ENCODE data around the gene GABRR1.
A peak's percentile ranks its signal among the peaks of the same experiment; 100 is the strongest.
"Not testable (repeated sequence)": the region's sequence is repeated elsewhere in the genome, so short reads cannot be mapped to it uniquely, and the experiment has no call there.

GABRR1 gene

DNA sequence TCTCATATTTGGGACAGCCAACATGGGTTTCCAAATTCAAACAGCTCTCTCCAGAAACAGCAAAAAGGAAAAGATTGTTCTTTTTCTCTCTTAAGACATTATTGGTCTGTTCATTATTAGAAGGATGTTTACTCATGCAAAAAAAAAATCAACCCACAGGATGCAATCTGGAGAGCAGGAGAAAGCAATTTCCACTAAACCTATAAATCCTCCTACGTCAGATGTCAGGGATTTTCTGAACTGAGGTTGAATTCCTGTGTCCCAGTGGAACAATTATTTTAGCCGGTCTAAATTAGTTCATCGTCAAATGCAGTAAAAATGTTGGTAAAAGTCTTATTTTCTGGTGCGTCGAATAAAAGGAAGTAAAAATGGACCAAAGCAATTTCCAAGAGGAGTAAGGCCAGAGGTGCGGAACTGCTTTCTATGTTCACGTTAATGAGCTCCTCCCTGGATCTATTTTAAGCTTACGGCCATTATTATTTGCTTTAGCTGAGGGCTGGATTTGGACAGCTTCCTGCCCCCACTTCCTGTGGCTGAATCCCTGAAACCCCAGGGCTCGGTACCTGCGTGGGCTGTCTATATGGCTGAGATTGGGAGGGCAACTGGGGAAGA lies at the start of gene GABRR1:
Gene GABRR1 (minus strand): TSS at position 60 of the 612 bp plus-strand sequence. CDS start 36 bp downstream, at position 24.
- no peak for DNase-seq
- in situ Hi-C loops (cut with HindIII; ENCODE audit: low pct_ligation_motif_present, low pct_unique_long_range_greater_than_20kb, low sequenced_read_pairs), result no loop called here

GRCh38 chr6:89264296-89264695 lies 47.1 kb upstream of the GABRR1 start:
- DNase-seq, result no peak
- in situ Hi-C loops (cut with HindIII; ENCODE audit: low pct_ligation_motif_present, low pct_unique_long_range_greater_than_20kb, low sequenced_read_pairs), result no loop called here

DNA sequence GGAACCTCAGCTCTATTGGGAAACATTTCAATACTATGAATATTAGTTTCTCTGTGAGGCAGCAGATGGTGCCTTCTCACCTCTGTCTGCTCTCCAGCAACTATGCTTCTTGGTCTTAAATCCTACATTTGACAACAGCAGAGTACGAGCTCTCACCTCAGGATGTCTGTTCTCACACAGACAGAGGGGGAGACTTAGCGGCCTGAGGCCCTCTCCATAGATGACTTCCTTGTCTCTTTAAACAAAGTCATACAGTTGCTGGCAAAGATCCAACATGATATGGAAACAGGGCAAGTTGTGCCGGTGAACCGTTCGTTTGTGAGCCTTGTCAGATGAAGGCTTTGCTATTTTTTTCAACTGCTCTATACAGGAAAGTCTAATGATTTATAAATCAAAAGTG lies 43.7 kb upstream of the GABRR1 start:
- in situ Hi-C loops (cut with HindIII; ENCODE audit: low pct_ligation_motif_present, low pct_unique_long_range_greater_than_20kb, low sequenced_read_pairs), result no loop called here
- no peak for DNase-seq

DNA sequence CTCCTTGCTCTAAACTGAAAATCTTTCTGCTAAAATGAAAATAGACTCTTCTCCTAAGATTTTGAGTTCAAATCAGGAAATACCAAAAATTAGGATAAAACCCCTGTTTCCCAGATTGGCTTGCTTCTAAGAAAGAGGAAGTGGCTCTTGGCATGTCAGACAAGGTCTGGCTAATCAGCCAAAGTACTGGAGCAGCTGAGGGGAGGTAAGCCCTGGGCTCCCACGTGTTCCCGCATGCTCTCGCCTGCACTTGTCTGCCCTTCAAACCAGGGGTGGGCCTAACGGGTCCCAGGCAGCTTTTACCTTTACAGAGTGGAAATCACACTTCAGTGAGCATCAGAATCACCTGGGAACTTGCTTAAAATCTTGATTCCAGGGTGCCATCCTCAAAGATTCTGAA lies 43.2 kb upstream of the GABRR1 start:
- in situ Hi-C loops (cut with HindIII; ENCODE audit: low pct_ligation_motif_present, low pct_unique_long_range_greater_than_20kb, low sequenced_read_pairs), result no loop called here
- no peak for DNase-seq

DNA sequence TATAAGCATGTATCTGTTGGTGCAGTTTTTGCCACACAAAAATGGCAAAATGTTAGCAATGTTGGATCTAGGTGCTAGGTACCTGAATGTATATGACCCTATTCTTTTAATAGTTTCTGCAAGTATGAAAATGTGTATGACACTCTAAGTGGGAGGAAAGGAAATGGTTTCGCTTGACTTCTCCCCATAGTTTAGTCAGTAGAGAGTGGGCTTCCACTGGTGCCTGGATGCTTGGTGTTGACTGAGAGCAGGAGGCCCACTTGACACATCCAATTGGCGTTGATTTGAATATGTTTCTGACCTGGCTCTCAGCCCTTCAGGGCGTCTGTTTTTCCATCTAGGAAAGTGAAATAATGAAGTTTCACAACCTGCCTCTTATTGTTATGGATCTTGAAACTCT lies 41.8 kb upstream of the GABRR1 start:
- DNase-seq, result no peak
- in situ Hi-C loops (cut with HindIII; ENCODE audit: low pct_ligation_motif_present, low pct_unique_long_range_greater_than_20kb, low sequenced_read_pairs), result no loop called here

DNA sequence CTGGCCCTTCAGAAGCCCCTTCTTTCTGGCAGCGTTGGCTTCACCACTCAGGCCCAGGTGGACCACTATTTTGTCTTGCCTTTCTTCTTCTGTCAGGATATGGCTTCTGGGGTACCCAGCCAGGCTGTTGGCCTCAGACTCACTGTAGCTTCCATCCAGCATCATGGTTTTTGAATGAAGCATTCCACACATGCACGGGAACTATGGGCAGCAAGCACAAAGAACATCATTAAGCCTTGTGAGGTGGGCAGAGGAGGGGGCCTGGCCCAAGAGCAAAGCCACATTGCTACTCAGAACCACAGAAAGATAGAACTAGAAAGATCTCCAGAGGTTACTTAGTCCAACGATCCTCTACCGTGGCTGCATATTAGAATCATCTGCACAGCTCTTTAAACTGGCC lies 40.6 kb upstream of the GABRR1 start:
- no peak for DNase-seq
- in situ Hi-C loops (cut with HindIII; ENCODE audit: low pct_ligation_motif_present, low pct_unique_long_range_greater_than_20kb, low sequenced_read_pairs), result no loop called here

- DNase-seq, result no peak
- in situ Hi-C loops (cut with HindIII; ENCODE audit: low pct_ligation_motif_present, low pct_unique_long_range_greater_than_20kb, low sequenced_read_pairs), result no loop called here
These were observed 40.2 kb upstream of the GABRR1 start for GRCh38 chr6:89257346-89257745.

DNA sequence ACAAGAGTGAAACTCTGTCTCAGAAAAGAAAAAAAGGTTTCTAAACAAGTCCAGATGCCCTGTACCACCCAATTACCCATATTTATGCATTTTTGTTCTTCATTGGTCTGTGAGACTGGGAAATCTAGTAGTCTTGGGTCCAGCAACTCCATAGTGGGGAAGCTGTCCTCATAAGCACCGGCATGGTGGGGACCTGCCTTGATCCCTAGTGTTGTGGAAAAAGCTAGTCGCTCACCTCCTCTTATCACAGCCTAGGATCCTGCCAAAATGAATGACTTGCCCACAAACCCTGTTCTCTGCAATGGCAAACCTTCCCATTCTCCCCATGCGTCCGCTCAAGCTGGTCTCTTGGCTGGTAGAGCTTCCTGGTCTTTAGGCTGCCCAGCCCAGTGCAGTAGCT lies 38.3 kb upstream of the GABRR1 start:
- in situ Hi-C loops (cut with HindIII; ENCODE audit: low pct_ligation_motif_present, low pct_unique_long_range_greater_than_20kb, low sequenced_read_pairs), result no loop called here
- DNase-seq, result no peak

DNA sequence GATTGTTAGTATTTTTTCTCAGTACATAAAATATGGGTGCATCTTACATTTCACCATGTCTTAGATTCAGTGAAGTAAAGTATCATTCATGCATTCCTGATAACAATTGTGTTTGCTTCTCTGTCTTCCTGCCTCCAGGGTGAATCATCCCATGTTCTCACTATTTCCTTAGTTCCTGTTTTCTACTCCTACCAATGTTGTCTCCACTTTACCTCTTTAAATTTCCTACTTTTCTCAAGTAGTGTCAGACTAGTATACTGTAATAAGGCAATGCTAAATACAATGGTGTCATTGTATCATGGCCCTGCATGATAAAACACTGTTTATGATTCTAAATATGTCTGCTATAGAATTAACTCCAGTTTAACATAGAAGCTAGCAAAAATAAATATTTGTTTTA lies 37.4 kb upstream of the GABRR1 start:
- no peak for DNase-seq
- in situ Hi-C loops (cut with HindIII; ENCODE audit: low pct_ligation_motif_present, low pct_unique_long_range_greater_than_20kb, low sequenced_read_pairs), result no loop called here

GRCh38 chr6:89252907-89253306 lies 35.7 kb upstream of the GABRR1 start:
- in situ Hi-C loops (cut with HindIII; ENCODE audit: low pct_ligation_motif_present, low pct_unique_long_range_greater_than_20kb, low sequenced_read_pairs), result no loop called here

GRCh38 chr6:89251976-89252375 lies 34.8 kb upstream of the GABRR1 start:
- DNase-seq, result no peak
- in situ Hi-C loops (cut with HindIII; ENCODE audit: low pct_ligation_motif_present, low pct_unique_long_range_greater_than_20kb, low sequenced_read_pairs), result no loop called here

More at GRCh38 chr6:89252907-89253306, 35.7 kb upstream of the GABRR1 start:
- DNase-seq, result no peak

DNA sequence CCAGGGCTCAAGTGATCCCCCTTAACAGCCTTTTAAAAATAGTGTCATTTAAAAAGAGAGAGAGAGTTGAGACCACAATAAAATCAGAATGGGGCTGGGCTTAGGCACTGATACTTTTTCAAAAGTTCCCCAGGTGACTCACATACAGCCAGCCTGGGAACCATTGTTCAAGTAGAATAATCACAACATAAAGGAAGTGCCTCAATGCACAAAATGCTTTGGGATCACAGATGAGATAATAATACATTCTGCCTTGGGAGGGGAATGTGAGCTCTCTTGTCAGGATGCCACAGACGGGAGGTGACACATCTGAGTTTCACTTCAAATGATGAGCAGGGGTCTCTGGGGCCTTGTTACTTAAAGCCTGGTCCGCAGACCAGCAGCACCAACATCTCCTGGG lies 34.0 kb upstream of the GABRR1 start:
- DNase-seq, result no peak
- in situ Hi-C loops (cut with HindIII; ENCODE audit: low pct_ligation_motif_present, low pct_unique_long_range_greater_than_20kb, low sequenced_read_pairs), result no loop called here

DNA sequence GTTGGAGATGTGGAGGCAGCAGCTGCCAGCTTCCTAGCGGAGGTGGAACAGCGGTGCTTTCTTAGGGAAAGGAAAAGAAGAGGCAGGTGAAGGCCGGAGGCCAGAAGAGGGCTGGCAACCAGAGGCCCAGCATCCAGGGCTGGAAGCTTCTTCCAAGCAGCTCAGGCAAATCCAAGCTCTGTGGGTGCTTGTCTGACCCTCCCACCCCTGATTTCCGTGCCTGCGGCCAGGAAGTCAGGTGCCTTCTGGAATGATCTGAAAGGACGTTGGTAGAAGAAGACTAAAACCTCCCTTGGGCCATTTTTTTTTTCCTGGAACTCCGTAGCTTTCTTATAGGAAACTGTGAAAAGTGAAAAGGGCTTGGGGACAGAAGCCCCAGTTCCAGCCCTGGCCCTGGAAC lies 33.1 kb upstream of the GABRR1 start:
- in situ Hi-C loops (cut with HindIII; ENCODE audit: low pct_ligation_motif_present, low pct_unique_long_range_greater_than_20kb, low sequenced_read_pairs), result no loop called here
- DNase-seq, result no peak

DNA sequence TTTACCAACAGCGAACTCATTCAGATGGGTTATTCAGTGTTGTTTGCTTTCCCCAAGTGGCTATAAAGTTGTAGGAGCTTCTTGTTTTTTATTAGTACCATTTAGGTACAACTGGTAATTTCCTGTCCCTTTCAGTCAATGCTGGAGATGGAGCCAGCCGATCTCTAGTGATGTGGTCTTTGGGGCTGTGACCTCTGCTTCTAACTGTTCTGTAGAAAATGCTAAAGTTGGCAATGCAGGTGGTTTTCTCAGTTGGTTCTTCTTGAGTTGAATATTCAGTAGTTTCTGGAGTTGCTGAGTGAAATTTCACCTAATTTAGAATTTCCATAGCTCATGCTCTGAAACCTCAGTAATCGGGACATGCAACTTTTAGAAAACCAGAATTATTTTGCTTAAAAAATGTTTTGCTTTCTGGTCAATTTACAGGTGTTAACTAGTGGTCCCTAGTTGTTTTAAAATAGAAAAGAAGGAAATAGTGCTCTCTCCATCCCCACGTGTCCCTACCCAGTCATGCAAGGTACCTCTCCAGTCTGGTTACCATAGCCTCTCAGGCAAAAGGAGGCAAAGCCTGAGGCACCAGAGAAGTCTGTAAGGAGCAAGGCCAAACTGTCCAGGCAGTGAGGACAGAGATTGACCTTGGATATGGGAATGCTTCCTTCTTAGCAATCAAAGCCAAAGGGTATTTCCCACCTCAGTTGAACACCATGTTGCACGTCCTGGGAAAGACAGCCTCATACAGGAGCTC lies 27.3 kb upstream of the GABRR1 start:
- no peak for DNase-seq
- in situ Hi-C loops (cut with HindIII; ENCODE audit: low pct_ligation_motif_present, low pct_unique_long_range_greater_than_20kb, low sequenced_read_pairs), result no loop called here

GRCh38 chr6:89243331-89243629 lies 26.1 kb upstream of the GABRR1 start:
- DNase-seq, result no peak
- in situ Hi-C loops (cut with HindIII; ENCODE audit: low pct_ligation_motif_present, low pct_unique_long_range_greater_than_20kb, low sequenced_read_pairs), result no loop called here

DNA sequence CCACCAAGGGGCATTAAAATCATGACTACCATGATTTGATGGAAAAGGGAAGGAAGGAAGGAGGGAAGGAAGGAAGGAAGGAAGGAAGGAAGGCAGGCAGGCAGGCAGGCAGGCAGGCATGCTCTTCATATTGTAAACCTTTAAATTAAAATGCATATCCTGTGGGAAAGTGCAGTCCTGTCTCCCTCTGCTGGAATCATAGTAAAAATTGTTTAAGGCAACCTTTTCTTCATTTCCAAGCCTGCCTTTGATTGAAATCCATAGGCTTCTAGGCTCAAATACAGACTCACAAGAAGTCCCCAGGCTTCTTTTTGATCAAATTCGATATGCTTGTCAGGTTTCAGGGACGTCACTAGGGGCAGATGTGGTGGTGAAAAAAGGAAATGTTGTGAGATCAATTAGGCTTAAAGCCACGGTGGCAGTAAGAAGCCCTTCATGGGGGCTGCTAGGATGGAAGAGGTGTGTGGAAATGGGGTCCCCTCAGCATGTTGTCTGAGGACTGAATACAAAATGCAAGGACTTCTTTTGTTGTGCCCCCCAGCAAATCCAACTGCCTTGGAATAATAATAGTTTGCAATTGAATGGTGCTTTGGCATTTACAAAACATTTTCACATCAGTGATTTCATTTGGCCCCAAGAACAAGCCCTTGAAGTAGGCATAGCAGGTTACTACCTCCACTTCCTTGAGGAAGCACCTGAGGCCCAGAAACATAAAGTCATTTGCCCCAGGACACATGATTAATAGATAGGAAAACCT lies 25.6 kb upstream of the GABRR1 start:
- in situ Hi-C loops (cut with HindIII; ENCODE audit: low pct_ligation_motif_present, low pct_unique_long_range_greater_than_20kb, low sequenced_read_pairs), result no loop called here

DNA sequence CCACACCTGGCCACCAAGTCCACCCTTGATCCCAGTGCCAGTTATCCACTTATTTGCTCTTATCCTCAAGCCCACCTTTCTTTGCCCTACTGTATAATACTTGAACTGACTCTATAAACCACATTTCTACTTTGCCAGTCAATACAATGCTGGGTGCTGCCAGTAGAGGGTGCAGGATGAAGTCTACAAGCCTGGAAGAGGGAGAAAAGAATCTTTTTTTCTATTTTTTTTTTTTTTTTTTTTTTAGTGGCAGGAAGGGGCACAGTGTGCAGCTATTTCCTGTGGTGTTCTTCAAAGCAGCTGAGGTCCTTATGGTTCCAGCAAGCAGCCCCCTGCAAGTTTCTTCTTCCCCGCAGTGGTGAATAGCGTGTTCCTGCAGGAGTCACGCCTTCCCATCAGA lies 22.2 kb upstream of the GABRR1 start:
- DNase-seq, result peak; percentile 29
- in situ Hi-C loops (cut with HindIII; ENCODE audit: low pct_ligation_motif_present, low pct_unique_long_range_greater_than_20kb, low sequenced_read_pairs), result no loop called here

More for the DNA sequence above, 25.6 kb upstream of the GABRR1 start:
- DNase-seq, result peak; percentile 37

- in situ Hi-C loops (cut with HindIII; ENCODE audit: low pct_ligation_motif_present, low pct_unique_long_range_greater_than_20kb, low sequenced_read_pairs), result no loop called here
- no peak for DNase-seq
These were observed 20.0 kb upstream of the GABRR1 start for GRCh38 chr6:89237158-89237557.

DNA sequence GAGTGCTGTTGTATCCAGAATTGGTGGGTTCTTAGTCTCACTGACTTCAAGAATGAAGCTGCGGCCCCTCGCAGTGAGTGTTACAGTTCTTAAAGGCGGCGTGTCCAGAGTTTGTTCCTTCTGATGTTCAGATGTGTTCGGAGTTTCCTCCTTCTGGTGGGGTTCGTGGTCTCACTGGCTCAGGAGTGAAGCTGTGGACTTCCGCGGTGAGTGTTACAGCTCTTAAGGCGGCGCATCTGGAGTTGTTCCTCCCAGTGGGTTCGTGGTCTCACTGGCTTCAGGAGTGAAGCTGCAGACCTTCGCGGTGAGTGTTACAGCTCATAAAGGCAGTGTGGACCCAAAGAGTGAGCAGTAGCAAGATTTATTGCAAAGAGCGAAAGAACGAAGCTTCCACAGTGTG lies 16.4 kb upstream of the GABRR1 start:
- DNase-seq; in situ Hi-C loops (cut with HindIII; ENCODE audit: low pct_ligation_motif_present, low pct_unique_long_range_greater_than_20kb, low sequenced_read_pairs): not testable (repeated sequence)

- in situ Hi-C loops (cut with HindIII; ENCODE audit: low pct_ligation_motif_present, low pct_unique_long_range_greater_than_20kb, low sequenced_read_pairs), result no loop called here
- DNase-seq, result no peak
These were observed 5.5 kb upstream of the GABRR1 start for GRCh38 chr6:89222712-89223039.
